ENCODE results near the gene SAFB2.

SAFB2 gene

GRCh38 chr19:5564930-5565329 is 57.6 kb downstream of the SAFB2 start:
- Mint-ChIP-seq H3K27ac (no peak overlapping the region), H3K36me3 (ENCODE audit: low read depth) (no peaks in the 10 kb centered on the region), H3K4me1 (ENCODE audit: low read depth) (no peaks in the 10 kb centered on the region), H3K4me3 (no peak overlapping the region), H3K9me3 (peaks cover 12% of the 10 kb centered on the region), H3K27me3 (ENCODE audit: low read depth) (peaks cover 9% of the 10 kb centered on the region)

DNA sequence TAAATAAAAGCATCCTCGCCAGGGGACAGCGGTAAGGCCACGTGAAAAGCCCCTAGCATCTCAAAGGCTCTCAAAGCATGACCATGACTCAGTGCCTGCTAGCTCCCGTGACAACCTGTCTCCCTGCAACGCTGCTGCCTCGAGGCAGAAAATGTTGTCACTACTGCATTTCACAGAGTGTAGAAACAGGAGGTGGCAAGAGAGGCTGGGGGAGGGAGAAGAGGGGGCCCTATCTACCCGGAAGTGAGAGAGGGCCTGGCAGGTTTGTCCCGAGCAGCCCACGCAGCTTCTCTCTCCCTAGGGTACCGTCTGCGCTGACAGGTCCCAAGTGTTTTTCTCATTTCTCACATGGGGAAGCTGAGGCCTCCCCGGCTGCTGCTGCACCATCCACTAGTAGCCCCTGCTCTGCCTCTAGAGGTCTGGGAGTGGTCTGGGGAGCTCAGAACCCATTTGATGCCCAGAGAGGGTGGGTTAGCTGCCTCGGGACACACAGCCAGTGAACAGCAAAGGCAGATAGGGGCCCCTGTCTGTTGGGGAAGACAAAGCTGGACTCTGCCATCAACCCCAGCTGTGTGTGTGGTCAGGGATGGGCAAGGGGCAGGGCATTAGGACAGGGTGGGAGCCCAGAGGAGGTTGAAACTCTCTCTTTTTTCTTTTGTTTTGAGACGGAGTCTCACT is 58.5 kb downstream of the SAFB2 start:
- Mint-ChIP-seq H3K27me3 (ENCODE audit: low read depth) (peaks cover 9% of the 10 kb centered on the region), H3K27ac (no peak overlapping the region), H3K4me3 (no peak overlapping the region), H3K36me3 (ENCODE audit: low read depth) (no peaks in the 10 kb centered on the region), H3K9me3 (peaks cover 12% of the 10 kb centered on the region), H3K4me1 (ENCODE audit: low read depth) (no peaks in the 10 kb centered on the region)

DNA sequence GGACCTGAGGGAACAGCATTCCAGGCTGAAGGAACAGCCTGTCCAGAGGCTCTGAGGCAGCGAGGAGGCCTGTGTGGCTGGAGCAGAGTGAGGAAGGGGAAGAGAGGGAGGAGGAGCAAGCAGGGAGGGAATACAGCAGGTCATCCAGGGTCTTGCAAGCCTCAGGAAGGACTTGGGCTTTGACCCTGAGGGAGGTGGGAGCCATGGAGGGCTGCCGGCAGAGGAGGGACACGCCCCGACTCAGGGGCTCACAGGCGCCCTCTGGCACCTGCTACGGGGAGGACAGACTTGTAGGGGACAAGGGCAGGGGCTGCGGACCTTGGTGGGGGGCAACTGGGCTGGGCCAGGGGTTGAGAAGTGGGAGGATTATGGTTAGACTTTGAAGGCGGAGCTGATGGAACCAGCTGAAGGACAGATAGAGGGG is 59.6 kb downstream of the SAFB2 start:
- H3K27me3 Mint-ChIP-seq (ENCODE audit: low read depth), result peaks cover 6% of the 10 kb centered on the region
- H3K9me3 Mint-ChIP-seq, result peaks cover 12% of the 10 kb centered on the region
- no peak overlapping the region for H3K27ac Mint-ChIP-seq
- no peak overlapping the region for H3K4me3 Mint-ChIP-seq
- H3K4me1 Mint-ChIP-seq (ENCODE audit: low read depth), result no peaks in the 10 kb centered on the region
- H3K36me3 Mint-ChIP-seq (ENCODE audit: low read depth), result no peaks in the 10 kb centered on the region

GRCh38 chr19:5562280-5562679 is 60.3 kb downstream of the SAFB2 start:
- Mint-ChIP-seq H3K9me3 (peaks cover 12% of the 10 kb centered on the region), H3K4me1 (ENCODE audit: low read depth) (no peaks in the 10 kb centered on the region), H3K4me3 (no peak overlapping the region), H3K27me3 (ENCODE audit: low read depth) (peaks cover 5% of the 10 kb centered on the region), H3K36me3 (ENCODE audit: low read depth) (no peaks in the 10 kb centered on the region), H3K27ac (no peak overlapping the region)

DNA sequence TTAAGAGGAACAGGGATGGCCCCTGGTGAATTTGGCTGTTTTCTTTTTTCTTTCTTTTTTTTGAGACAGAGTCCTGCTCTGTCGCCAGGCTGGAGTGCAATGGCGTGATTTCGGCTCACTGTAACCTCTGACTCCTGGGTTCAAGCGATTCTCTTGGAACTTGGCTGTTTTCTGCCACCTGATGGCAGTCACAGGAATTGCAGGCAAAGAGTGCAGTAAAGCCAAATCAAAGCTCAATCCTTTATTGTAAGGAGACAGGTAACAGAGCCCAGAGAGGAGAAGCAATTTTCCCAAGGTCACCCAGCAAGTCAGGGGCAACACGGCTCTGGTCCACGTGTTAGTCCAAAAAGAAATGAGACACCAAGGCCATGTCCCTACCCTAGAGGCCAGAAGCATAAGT is 61.0 kb downstream of the SAFB2 start:
- H3K36me3 Mint-ChIP-seq (ENCODE audit: low read depth), result no peaks in the 10 kb centered on the region
- no peak overlapping the region for H3K4me3 Mint-ChIP-seq
- H3K27ac Mint-ChIP-seq, result no peak overlapping the region
- no peaks in the 10 kb centered on the region for H3K4me1 Mint-ChIP-seq (ENCODE audit: low read depth)
- peaks cover 12% of the 10 kb centered on the region for H3K9me3 Mint-ChIP-seq
- peaks cover 5% of the 10 kb centered on the region for H3K27me3 Mint-ChIP-seq (ENCODE audit: low read depth)

DNA sequence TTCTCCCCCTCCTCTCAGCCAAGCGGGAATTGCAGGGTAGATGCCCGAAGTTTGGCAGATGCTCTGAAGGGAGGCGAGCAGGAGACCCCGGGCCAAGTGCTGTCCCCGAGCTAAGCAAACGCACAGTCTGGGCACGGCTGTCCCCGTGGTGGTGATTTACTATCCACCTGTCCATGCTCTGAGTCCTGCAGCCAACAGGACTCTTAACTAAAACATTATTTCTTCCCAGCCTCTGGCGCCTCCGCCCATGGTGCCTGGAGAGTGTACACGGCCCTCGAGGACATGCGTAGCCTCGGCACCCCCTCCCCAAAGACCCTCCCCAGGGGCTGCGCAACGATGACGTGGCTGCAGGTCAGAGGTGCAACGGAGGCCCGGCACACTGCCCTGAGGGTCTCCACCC is 62.4 kb downstream of the SAFB2 start:
- no peaks in the 10 kb centered on the region for H3K36me3 Mint-ChIP-seq (ENCODE audit: low read depth)
- H3K9me3 Mint-ChIP-seq, result peaks cover 12% of the 10 kb centered on the region
- H3K4me1 Mint-ChIP-seq (ENCODE audit: low read depth), result no peaks in the 10 kb centered on the region
- no peak overlapping the region for H3K4me3 Mint-ChIP-seq
- no peak overlapping the region for H3K27ac Mint-ChIP-seq
- peaks cover 2% of the 10 kb centered on the region for H3K27me3 Mint-ChIP-seq (ENCODE audit: low read depth)

DNA sequence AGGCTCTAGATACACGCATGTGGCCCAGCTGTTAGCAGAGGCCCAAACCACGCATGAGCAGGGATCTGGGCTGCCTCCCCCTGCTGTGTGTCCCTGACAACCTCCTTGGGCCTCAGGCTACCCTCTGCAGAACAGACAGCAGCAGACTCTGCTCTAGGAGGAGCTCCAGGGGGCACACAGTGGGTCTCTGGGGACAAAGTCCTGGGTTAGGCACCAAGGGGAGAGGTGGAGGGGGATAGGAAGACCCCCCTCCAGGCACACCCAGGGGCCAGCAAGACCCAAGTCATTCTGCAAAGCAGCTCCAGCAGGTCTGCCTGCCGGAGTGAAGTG is 62.8 kb downstream of the SAFB2 start:
- H3K36me3 Mint-ChIP-seq (ENCODE audit: low read depth), result no peaks in the 10 kb centered on the region
- H3K27me3 Mint-ChIP-seq (ENCODE audit: low read depth), result no peaks in the 10 kb centered on the region

DNA sequence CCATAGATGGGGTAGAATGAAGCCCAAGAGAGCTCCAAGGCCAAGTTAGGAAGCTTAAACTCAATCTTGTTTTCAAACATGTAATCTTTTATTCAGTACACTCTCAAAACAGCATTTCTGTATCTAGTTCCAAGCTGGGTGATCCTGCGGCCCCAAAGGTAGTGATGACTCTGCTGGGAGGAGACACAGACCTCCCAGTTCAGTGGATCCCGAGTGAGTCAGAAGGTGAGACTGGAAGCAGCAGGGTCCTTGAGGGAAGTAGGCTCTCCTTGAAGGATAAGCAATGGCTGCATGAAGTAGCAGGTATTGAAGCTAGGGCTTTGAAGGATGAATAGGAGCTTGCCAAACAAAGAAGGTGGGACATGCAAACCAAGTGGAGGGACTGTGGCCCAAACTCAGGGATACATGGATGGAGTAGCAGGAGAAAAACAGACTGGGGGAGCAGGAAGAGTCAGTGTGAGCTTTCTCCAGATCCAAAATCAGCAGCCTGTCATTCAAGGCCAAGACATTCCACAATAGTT is 64.4 kb downstream of the SAFB2 start:
- Mint-ChIP-seq H3K9me3 (peaks cover 12% of the 10 kb centered on the region), H3K27me3 (ENCODE audit: low read depth) (no peaks in the 10 kb centered on the region), H3K27ac (no peak overlapping the region), H3K4me3 (no peak overlapping the region), H3K4me1 (ENCODE audit: low read depth) (no peaks in the 10 kb centered on the region), H3K36me3 (ENCODE audit: low read depth) (no peaks in the 10 kb centered on the region)

More for the DNA sequence above, 62.8 kb downstream of the SAFB2 start:
- Mint-ChIP-seq H3K27ac (no peak overlapping the region), H3K4me1 (ENCODE audit: low read depth) (no peaks in the 10 kb centered on the region), H3K4me3 (no peak overlapping the region), H3K9me3 (peaks cover 12% of the 10 kb centered on the region)

GRCh38 chr19:5557691-5558090 is 64.9 kb downstream of the SAFB2 start:
- Mint-ChIP-seq H3K36me3 (ENCODE audit: low read depth) (no peaks in the 10 kb centered on the region), H3K4me3 (no peak overlapping the region), H3K4me1 (ENCODE audit: low read depth) (no peaks in the 10 kb centered on the region), H3K9me3 (peaks cover 12% of the 10 kb centered on the region), H3K27me3 (ENCODE audit: low read depth) (no peaks in the 10 kb centered on the region), H3K27ac (no peak overlapping the region)

GRCh38 chr19:5554828-5555227 is 67.7 kb downstream of the SAFB2 start:
- Mint-ChIP-seq H3K27ac (no peak overlapping the region), H3K4me3 (no peak overlapping the region), H3K4me1 (ENCODE audit: low read depth) (no peaks in the 10 kb centered on the region), H3K36me3 (ENCODE audit: low read depth) (no peaks in the 10 kb centered on the region), H3K27me3 (ENCODE audit: low read depth) (no peaks in the 10 kb centered on the region), H3K9me3 (no peaks in the 10 kb centered on the region)

DNA sequence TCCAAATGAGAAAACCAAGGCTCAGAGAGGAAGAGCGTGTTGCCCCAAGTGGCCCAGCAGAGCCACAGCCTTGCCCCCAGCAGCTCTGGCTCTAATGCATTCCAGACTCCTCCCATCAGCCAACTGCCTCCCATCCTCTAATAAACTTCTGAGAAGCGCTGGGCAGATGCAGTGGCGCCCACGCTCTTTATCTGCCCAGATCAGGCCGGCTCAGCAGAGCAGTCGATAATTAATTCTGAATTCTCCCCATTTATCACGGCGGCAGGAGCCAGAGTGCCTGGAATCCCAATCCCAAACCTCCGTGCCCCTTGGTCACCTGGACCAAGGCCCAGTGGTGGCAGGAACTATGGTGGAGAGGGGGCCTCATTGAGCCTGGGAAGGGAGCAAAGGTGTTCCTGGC is 68.7 kb downstream of the SAFB2 start:
- no peaks in the 10 kb centered on the region for H3K4me1 Mint-ChIP-seq (ENCODE audit: low read depth)
- H3K27ac Mint-ChIP-seq, result no peak overlapping the region
- H3K9me3 Mint-ChIP-seq, result no peaks in the 10 kb centered on the region
- no peak overlapping the region for H3K4me3 Mint-ChIP-seq
- H3K27me3 Mint-ChIP-seq (ENCODE audit: low read depth), result no peaks in the 10 kb centered on the region
- no peaks in the 10 kb centered on the region for H3K36me3 Mint-ChIP-seq (ENCODE audit: low read depth)

DNA sequence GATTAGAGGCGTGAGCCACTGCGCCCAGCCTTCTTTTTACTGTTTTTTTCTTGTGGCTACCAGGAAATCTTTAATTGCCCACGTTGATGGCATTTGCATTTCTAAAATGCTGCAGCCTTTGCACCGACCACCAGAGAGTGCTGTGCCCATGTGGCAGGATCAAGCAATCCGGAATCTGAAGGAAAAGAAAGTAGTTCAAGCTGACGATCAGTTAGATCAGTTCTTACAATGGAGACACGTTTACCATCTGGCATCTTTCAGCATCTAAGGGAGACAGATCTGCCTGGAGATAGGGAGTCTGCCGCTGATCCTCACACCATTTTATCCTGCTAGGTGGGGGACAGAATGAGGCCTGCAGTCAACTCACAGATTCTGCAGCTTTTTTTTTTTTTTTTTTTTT is 74.7 kb downstream of the SAFB2 start:
- Mint-ChIP-seq H3K27me3 (ENCODE audit: low read depth) (no peaks in the 10 kb centered on the region), H3K4me1 (ENCODE audit: low read depth) (no peaks in the 10 kb centered on the region), H3K27ac (no peak overlapping the region), H3K4me3 (no peak overlapping the region), H3K36me3 (ENCODE audit: low read depth) (no peaks in the 10 kb centered on the region), H3K9me3 (no peaks in the 10 kb centered on the region)

- Mint-ChIP-seq H3K27ac (no peak overlapping the region), H3K4me1 (ENCODE audit: low read depth) (no peaks in the 10 kb centered on the region), H3K27me3 (ENCODE audit: low read depth) (no peaks in the 10 kb centered on the region), H3K9me3 (no peaks in the 10 kb centered on the region), H3K4me3 (no peak overlapping the region), H3K36me3 (ENCODE audit: low read depth) (no peaks in the 10 kb centered on the region)
These were observed 76.6 kb downstream of the SAFB2 start for GRCh38 chr19:5545984-5546383.

DNA sequence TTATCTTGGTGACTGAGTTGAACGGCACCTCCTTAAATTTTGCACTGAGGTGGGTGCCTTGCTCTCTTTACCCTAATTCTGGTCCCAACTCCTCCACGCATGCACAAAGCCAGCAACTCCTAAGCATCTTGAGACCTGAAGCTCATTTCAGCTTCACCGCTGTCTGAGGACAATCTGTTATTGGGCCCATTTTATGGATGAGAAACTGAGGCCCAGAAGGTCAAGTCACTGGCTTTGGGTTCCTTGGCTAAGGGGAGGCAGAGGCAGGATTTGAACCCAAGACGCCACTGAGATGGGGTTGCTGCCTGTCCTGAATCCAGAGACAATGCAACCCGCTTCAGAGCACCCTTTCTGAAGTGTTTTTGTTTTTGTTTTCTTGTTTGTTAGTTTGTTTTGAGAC is 77.5 kb downstream of the SAFB2 start:
- Mint-ChIP-seq H3K27ac (no peak overlapping the region), H3K36me3 (ENCODE audit: low read depth) (no peaks in the 10 kb centered on the region), H3K4me3 (no peak overlapping the region), H3K27me3 (ENCODE audit: low read depth) (no peaks in the 10 kb centered on the region), H3K9me3 (no peaks in the 10 kb centered on the region), H3K4me1 (ENCODE audit: low read depth) (no peaks in the 10 kb centered on the region)

DNA sequence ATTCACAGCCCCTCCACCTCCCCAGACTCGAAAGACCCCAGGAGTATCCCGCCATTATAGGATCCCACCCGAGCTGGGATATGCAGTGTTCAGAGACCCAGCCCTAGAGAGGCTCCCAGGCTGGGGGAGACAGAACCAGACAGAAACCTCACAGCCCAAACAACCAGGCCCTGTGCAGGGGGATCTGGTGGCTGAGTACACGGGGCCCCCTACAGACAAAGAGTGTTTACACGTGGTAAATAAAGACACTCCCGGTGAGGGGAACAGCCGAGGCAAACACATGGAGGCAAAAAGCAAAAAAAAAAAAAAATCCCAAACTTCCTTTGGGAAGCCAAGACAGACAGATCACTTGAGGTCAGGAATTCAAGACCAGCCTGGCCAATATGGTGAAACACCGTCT is 79.9 kb downstream of the SAFB2 start:
- H3K27ac Mint-ChIP-seq, result no peak overlapping the region
- no peaks in the 10 kb centered on the region for H3K4me1 Mint-ChIP-seq (ENCODE audit: low read depth)
- no peak overlapping the region for H3K4me3 Mint-ChIP-seq
- H3K9me3 Mint-ChIP-seq, result no peaks in the 10 kb centered on the region
- no peaks in the 10 kb centered on the region for H3K36me3 Mint-ChIP-seq (ENCODE audit: low read depth)
- no peaks in the 10 kb centered on the region for H3K27me3 Mint-ChIP-seq (ENCODE audit: low read depth)

GRCh38 chr19:5541456-5541855 is 81.1 kb downstream of the SAFB2 start:
- Mint-ChIP-seq H3K4me1 (ENCODE audit: low read depth) (no peaks in the 10 kb centered on the region), H3K27ac (no peak overlapping the region), H3K36me3 (ENCODE audit: low read depth) (no peaks in the 10 kb centered on the region), H3K4me3 (no peak overlapping the region), H3K27me3 (ENCODE audit: low read depth) (no peaks in the 10 kb centered on the region), H3K9me3 (no peaks in the 10 kb centered on the region)
